ENCODE data around the gene WDR70.
"Not testable (repeated sequence)": the region's sequence is repeated elsewhere in the genome, so short reads cannot be mapped to it uniquely, and the experiment has no call there.

WDR70 gene

GRCh38 chr5:37575541-37576489 is 196.7 kb downstream of the WDR70 start:
- DNase-seq: no peak

GRCh38 chr5:37576552-37576951 is 197.4 kb downstream of the WDR70 start:
- DNase-seq: no peak

GRCh38 chr5:37578176-37578575 is 199.1 kb downstream of the WDR70 start:
- no peak for DNase-seq

- no peak for DNase-seq
These were observed 201.0 kb downstream of the WDR70 start for GRCh38 chr5:37580106-37580505.

- no peak for DNase-seq
These were observed 203.1 kb downstream of the WDR70 start for GRCh38 chr5:37582202-37582601.

GRCh38 chr5:37593292-37593691 is 214.2 kb downstream of the WDR70 start:
- DNase-seq: not testable (repeated sequence)

GRCh38 chr5:37594864-37595263 is 215.7 kb downstream of the WDR70 start:
- not testable (repeated sequence) for DNase-seq

GRCh38 chr5:37598733-37599132 is 219.6 kb downstream of the WDR70 start:
- no peak for DNase-seq

GRCh38 chr5:37601163-37601562 is 222.0 kb downstream of the WDR70 start:
- no peak for DNase-seq

GRCh38 chr5:37603072-37603471 is 224.0 kb downstream of the WDR70 start:
- no peak for DNase-seq

GRCh38 chr5:37604290-37604689 is 225.2 kb downstream of the WDR70 start:
- DNase-seq: no peak

GRCh38 chr5:37606148-37606547 is 227.0 kb downstream of the WDR70 start:
- DNase-seq: no peak

- no peak for DNase-seq
These were observed 227.6 kb downstream of the WDR70 start for GRCh38 chr5:37606632-37607248.

GRCh38 chr5:37615184-37615583 is 236.1 kb downstream of the WDR70 start:
- no peak for DNase-seq

- DNase-seq: no peak
These were observed 240.2 kb downstream of the WDR70 start for GRCh38 chr5:37619353-37619752.

- not testable (repeated sequence) for DNase-seq
These were observed 243.2 kb downstream of the WDR70 start for GRCh38 chr5:37622354-37622753.

- DNase-seq: no peak
These were observed 247.1 kb downstream of the WDR70 start for GRCh38 chr5:37626266-37626665.

- no peak for DNase-seq
These were observed 249.8 kb downstream of the WDR70 start for GRCh38 chr5:37628876-37629275.

- DNase-seq: no peak
These were observed 252.8 kb downstream of the WDR70 start for GRCh38 chr5:37631939-37632338.

- DNase-seq: no peak
These were observed 258.2 kb downstream of the WDR70 start for GRCh38 chr5:37637165-37637845.

- no peak for DNase-seq
These were observed 259.8 kb downstream of the WDR70 start for GRCh38 chr5:37638897-37639296.

GRCh38 chr5:37640088-37640487 is 261.0 kb downstream of the WDR70 start:
- no peak for DNase-seq

- DNase-seq: no peak
These were observed 262.8 kb downstream of the WDR70 start for GRCh38 chr5:37641933-37642332.

- DNase-seq: no peak
These were observed 266.6 kb downstream of the WDR70 start for GRCh38 chr5:37645707-37646106.

All from cortex of kidney (tissue), 1 donor.